ENCODE measurements around the gene INAVA. TPM values are rescaled to one million over a fixed set of nuclear protein-coding genes. Genes with fewer than 3 reads are reported as not detected.

The INAVA gene
- total RNA-seq, 1 experiment from 2014 or later: 36.8 TPM

GRCh38 chr1:200891774-200892157 lies 2.9 kb upstream of the INAVA start:
- peak overlapping the region; percentile 91 for H3K27ac ChIP-seq (ENCODE audit: insufficient read length, low read depth, low read length)
- H3K9me3 Mint-ChIP-seq: no peaks in the 10 kb centered on the region

More at GRCh38 chr1:200891774-200892157, 2.9 kb upstream of the INAVA start:
- Histone ChIP-seq H3K4ac (ENCODE audit: low read depth, low read length) (peak overlapping the region; percentile 78; the same call in 1 of the 2 replicates), H2BK20ac (ENCODE audit: low read depth, low read length, poor library complexity, severe bottlenecking) (no peak overlapping the region), H3K9me3 (ENCODE audit: control insufficient read depth, low read depth, low read length) (no peaks in the 10 kb centered on the region), H4K5ac (ENCODE audit: insufficient read length, low read depth, low read length) (peak overlapping the region; percentile 26), H3K9ac (ENCODE audit: extremely low read depth, insufficient read length, low read length) (peak overlapping the region; percentile 98), H4K20me1 (ENCODE audit: control insufficient read depth, insufficient read depth, insufficient read length) (no peaks in the 10 kb centered on the region), H3K23ac (ENCODE audit: insufficient read length, low read depth, low read length) (no peak overlapping the region), H3K79me1 (ENCODE audit: insufficient read depth, low read depth, low read length, poor library complexity, severe bottlenecking) (no peaks in the 10 kb centered on the region), H4K91ac (ENCODE audit: insufficient read length, low read depth, low read length) (peak overlapping the region; percentile 91), H3K79me2 (ENCODE audit: insufficient read depth, low read length) (peaks cover 19% of the 10 kb centered on the region; the same call in 1 of the 2 replicates), H3K4me2 (ENCODE audit: insufficient read depth, insufficient read length, low read length) (peak overlapping the region; percentile 95), H4K8ac (replicated peaks; ENCODE audit: insufficient read length, low read depth, low read length) (peak overlapping the region; percentile 36), H3K18ac (ENCODE audit: insufficient read length, low read depth, low read length) (peak overlapping the region; percentile 100), H2BK120ac (ENCODE audit: low read depth, low read length, poor library complexity, severe bottlenecking) (peak overlapping the region; percentile 79), H2BK15ac (ENCODE audit: low read depth, low read length) (no peak overlapping the region), H3K23me2 (ENCODE audit: insufficient read length, low read depth, low read length, poor library complexity, severe bottlenecking) (peaks cover 25% of the 10 kb centered on the region), H3K4me1 (ENCODE audit: insufficient read depth, low read length) (peaks cover 24% of the 10 kb centered on the region), H3T11ph (ENCODE audit: low read length) (peak overlapping the region; percentile 56), H2BK12ac (ENCODE audit: insufficient read length, low read depth, low read length) (peak overlapping the region; percentile 75), H2AK5ac (ENCODE audit: insufficient read length, low read length) (no peak overlapping the region), H3K56ac (ENCODE audit: insufficient read length, low read depth, low read length) (peak overlapping the region; percentile 52), H3K27me3 (ENCODE audit: insufficient read depth, low read length) (no peaks in the 10 kb centered on the region), H2BK5ac (ENCODE audit: insufficient read length, low read length) (peak overlapping the region; percentile 94), H2AFZ (ENCODE audit: low read length) (no peak overlapping the region), H3K14ac (ENCODE audit: insufficient read depth, low read length) (peak overlapping the region; percentile 100)
- Mint-ChIP-seq H3K27ac (peak overlapping the region; percentile 95 to 99 (median 99)), H3K4me1 (peaks cover 70 to 77% of the 10 kb centered on the region in 2 experiments), H3K4me3 (peak overlapping the region; percentile 86 to 95), H3K36me3 (ENCODE audit: insufficient read depth in 1 of 3, low read depth in 3 of 3) (no peaks in the 10 kb centered on the region), H3K27me3 (ENCODE audit: low read depth) (no peaks in the 10 kb centered on the region; the same call in none of the 2 replicates)
- WGBS (ENCODE audit: extremely low coverage, insufficient read length, low lambda C conversion rate): no CpG with 5 or more reads among the region's 8 CpGs
- DNase-seq: peak; percentile 80
- TF ChIP-seq CTCF (conservative IDR thresholded peaks at IDR 0.05): no peak

All from H9 (cell line).